ENCODE measurements around the gene DMAC2L.

DNA sequence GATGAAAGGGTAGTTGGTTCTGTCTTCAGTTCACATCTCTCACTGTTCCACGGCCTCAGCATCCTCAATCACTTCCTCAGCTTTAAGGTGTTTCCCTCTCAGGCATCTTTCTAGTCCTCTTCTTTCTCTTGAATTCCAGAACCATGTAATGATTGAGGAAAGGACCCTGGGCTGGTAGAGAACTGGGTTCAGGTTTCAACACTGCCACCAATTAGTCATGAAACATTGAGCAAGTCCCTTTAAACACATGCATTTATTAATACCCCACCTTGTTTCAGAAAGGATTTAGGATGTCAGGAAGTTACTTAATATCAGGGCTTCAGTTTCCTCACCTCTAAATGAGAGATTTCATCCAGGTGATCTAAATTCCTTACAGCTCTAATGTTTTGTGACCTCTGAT lies 7.2 kb downstream of the DMAC2L start:
- TF ChIP-seq, protein P1, sequence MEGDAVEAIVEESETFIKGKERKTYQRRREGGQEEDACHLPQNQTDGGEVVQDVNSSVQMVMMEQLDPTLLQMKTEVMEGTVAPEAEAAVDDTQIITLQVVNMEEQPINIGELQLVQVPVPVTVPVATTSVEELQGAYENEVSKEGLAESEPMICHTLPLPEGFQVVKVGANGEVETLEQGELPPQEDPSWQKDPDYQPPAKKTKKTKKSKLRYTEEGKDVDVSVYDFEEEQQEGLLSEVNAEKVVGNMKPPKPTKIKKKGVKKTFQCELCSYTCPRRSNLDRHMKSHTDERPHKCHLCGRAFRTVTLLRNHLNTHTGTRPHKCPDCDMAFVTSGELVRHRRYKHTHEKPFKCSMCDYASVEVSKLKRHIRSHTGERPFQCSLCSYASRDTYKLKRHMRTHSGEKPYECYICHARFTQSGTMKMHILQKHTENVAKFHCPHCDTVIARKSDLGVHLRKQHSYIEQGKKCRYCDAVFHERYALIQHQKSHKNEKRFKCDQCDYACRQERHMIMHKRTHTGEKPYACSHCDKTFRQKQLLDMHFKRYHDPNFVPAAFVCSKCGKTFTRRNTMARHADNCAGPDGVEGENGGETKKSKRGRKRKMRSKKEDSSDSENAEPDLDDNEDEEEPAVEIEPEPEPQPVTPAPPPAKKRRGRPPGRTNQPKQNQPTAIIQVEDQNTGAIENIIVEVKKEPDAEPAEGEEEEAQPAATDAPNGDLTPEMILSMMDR (IDR thresholded peaks at IDR 0.05; ENCODE audit: insufficient read depth, low read length, poor library complexity, severe bottlenecking) = no peak
- no peak for TF ChIP-seq EZH2phosphoT487 (conservative IDR thresholded peaks at IDR 0.05; ENCODE audit: low read length)
